SK-N-DZ (cell line): Measurements from ENCODE around the gene CCDC14.
"Not testable (repeated sequence)": the region's sequence is repeated elsewhere in the genome, so short reads cannot be mapped to it uniquely, and the experiment has no call there.

Source experiments
- DNase-seq: peaks from one replicate; pipeline ENCODE4 v3.0.0-alpha.2; 2015; ENCODE audit warnings: low spot score

The CCDC14 gene

GRCh38 chr3:123899300-123899865, 61.6 kb downstream of the CCDC14 start:
- DNase-seq = no peak

- no peak for DNase-seq
These were observed 68.0 kb downstream of the CCDC14 start for GRCh38 chr3:123893012-123893411.

- no peak for DNase-seq
These were observed 68.8 kb downstream of the CCDC14 start for GRCh38 chr3:123892195-123892594.

GRCh38 chr3:123890991-123891390, 70.0 kb downstream of the CCDC14 start:
- not testable (repeated sequence) for DNase-seq

GRCh38 chr3:123890162-123890561, 70.9 kb downstream of the CCDC14 start:
- DNase-seq = not testable (repeated sequence)

- no peak for DNase-seq
These were observed 76.0 kb downstream of the CCDC14 start for GRCh38 chr3:123884993-123885392.

- peak; percentile 93 for DNase-seq
These were observed 76.7 kb downstream of the CCDC14 start, which contains the start of gene MYLK for GRCh38 chr3:123884203-123884831. Gene MYLK, minus strand, starts transcription at chr3:123884332. Its CDS starts 90,491 bp downstream, at chr3:123793841.

GRCh38 chr3:123883701-123884202, 77.3 kb downstream of the CCDC14 start:
- no peak for DNase-seq

- no peak for DNase-seq
These were observed 77.9 kb downstream of the CCDC14 start for GRCh38 chr3:123883111-123883510.

- DNase-seq = no peak
These were observed 79.3 kb downstream of the CCDC14 start for GRCh38 chr3:123881771-123882170.

- peak; percentile 38 for DNase-seq
These were observed 79.9 kb downstream of the CCDC14 start for GRCh38 chr3:123880998-123881561.

- DNase-seq = no peak
These were observed 82.2 kb downstream of the CCDC14 start for GRCh38 chr3:123878807-123879206.

GRCh38 chr3:123877965-123878364, 83.1 kb downstream of the CCDC14 start:
- no peak for DNase-seq

- DNase-seq = no peak
These were observed 83.6 kb downstream of the CCDC14 start for GRCh38 chr3:123877466-123877865.

- DNase-seq = no peak
These were observed 84.2 kb downstream of the CCDC14 start for GRCh38 chr3:123876858-123877257.

- DNase-seq = no peak
These were observed 88.4 kb downstream of the CCDC14 start for GRCh38 chr3:123872621-123873020.

- no peak for DNase-seq
These were observed 89.1 kb downstream of the CCDC14 start for GRCh38 chr3:123871946-123872345.

GRCh38 chr3:123870033-123870432, 91.0 kb downstream of the CCDC14 start:
- no peak for DNase-seq

- DNase-seq = no peak
These were observed 91.9 kb downstream of the CCDC14 start for GRCh38 chr3:123869165-123869564.

- no peak for DNase-seq
These were observed 96.3 kb downstream of the CCDC14 start for GRCh38 chr3:123864706-123865105.
